K562 (cell line): ENCODE results near the gene UMODL1. TPM values are rescaled to one million over a fixed set of nuclear protein-coding genes. Genes with fewer than 3 reads are reported as not detected.

Experiments used
- ATAC-seq: fragments of 200-7000 bp; cut with Tn5 transposase; 3 replicates; pipeline ENCODE4 v1.9.1; 2020; ENCODE audit warnings: moderate library complexity
- BruUV-seq: library from RNA; stranded (reverse); fragments of 400-500 nt; replicated peaks from 2 replicates; lab custom pipeline; 2021; lab: Mats Ljungman, UMichigan
- CTCF ChIA-PET: fragments of 300-600 bp; formaldehyde crosslinking; extraction: SDS; loops from one replicate; lab custom pipeline; 2021; ENCODE audit warnings: low intra/inter-chr PET ratio; lab: Yijun Ruan, JAX
- POLR2A ChIA-PET: fragments of 300-600, 350-650 bp; sonication (Branson Sonifier 250); formaldehyde crosslinking; extraction: SDS; loops from one replicate; lab custom pipeline; 2021; ENCODE audit warnings: antibody characterized with exemption, inconsistent platforms; lab: Yijun Ruan, JAX
- DNase-seq, 4 experiments: peaks; one replicate each; pipeline versions ENCODE4 v3.0.0 to v3.0.0-alpha.2; 2011 to 2018; ENCODE audit warnings: low spot score in 3 of 4, mixed read lengths in 3 of 4; ENCODE audit errors: extremely low read depth in 1 of 4
- FAIRE-seq: peaks from 2 replicates; lab custom pipeline; 2011; peaks lifted over from hg19 to GRCh38; lab: Jason Lieb, UNC
- H2AFZ ChIP-seq: 2 replicates; pipeline ENCODE4 v1.6.0; 2011; ENCODE audit warnings: low read depth, low read length, control low read depth, inconsistent platforms
- H3K27ac ChIP-seq: fragments of 200-600 bp; 3 replicates; pipeline ENCODE4 v1.8.0; 2011; ENCODE audit warnings: low read depth, mild to moderate bottlenecking, control low read depth, inconsistent platforms, low read length, moderate library complexity, mixed read lengths; ENCODE audit errors: extremely low read depth
- H3K27me3 ChIP-seq, 2 experiments: fragments of 300-600 bp in 1 of 2; 2 replicates in 1 of 2; 3 replicates in 1 of 2; pipeline versions ENCODE4 v1.6.0 to v1.8.0; 2011; ENCODE audit warnings: inconsistent platforms in 2 of 2, low read length in 2 of 2, mild to moderate bottlenecking in 1 of 2, mixed read lengths in 1 of 2, moderate library complexity in 1 of 2; ENCODE audit not compliant: control insufficient read depth in 2 of 2, insufficient read depth in 2 of 2
- H3K36me3 ChIP-seq: fragments of 300-600 bp; 3 replicates; pipeline ENCODE4 v1.8.0; 2011; ENCODE audit warnings: mild to moderate bottlenecking, low read length, inconsistent platforms; ENCODE audit not compliant: control insufficient read depth, insufficient read depth
- H3K4me1 ChIP-seq, 2 experiments: fragments of 200-600 bp in 1 of 2; replicated peaks in 1 of 2; 2 replicates in 1 of 2; 3 replicates in 1 of 2; pipeline versions ENCODE4 v1.5.1 to v1.8.0; 2011; ENCODE audit warnings: inconsistent platforms in 2 of 2, low read length in 2 of 2, mild to moderate bottlenecking in 1 of 2, mixed read lengths in 1 of 2, moderate library complexity in 1 of 2; ENCODE audit not compliant: control insufficient read depth in 2 of 2, insufficient read depth in 2 of 2
- H3K4me2 ChIP-seq: 2 replicates; pipeline ENCODE4 v1.6.1; 2011; ENCODE audit warnings: low read length, control low read depth, inconsistent platforms, mixed read lengths; ENCODE audit not compliant: insufficient read depth
- H3K4me3 ChIP-seq: fragments of 200-600 bp; sonication (generic), shearing (Covaris generic); 2 replicates; pipeline ENCODE4 v1.5.1; 2016; ENCODE audit warnings: control low read depth, inconsistent platforms
- H3K79me2 ChIP-seq: fragments of 200-600 bp; 3 replicates; pipeline ENCODE4 v1.8.0; 2011; ENCODE audit warnings: low read length, inconsistent platforms; ENCODE audit not compliant: control insufficient read depth, insufficient read depth
- H3K9ac ChIP-seq, 2 experiments: 2 replicates each; pipeline versions ENCODE4 v1.6.0 to v1.6.1; 2011; ENCODE audit warnings: low read depth in 2 of 2, low read length in 2 of 2, control low read depth in 1 of 2, inconsistent platforms in 1 of 2, mild to moderate bottlenecking in 1 of 2, mixed read lengths in 1 of 2; ENCODE audit not compliant: insufficient read depth in 1 of 2
- H3K9me1 ChIP-seq: one replicate; pipeline ENCODE4 v1.6.0; 2011; ENCODE audit warnings: inconsistent platforms, mild to moderate bottlenecking, low read length, moderate library complexity; ENCODE audit not compliant: control insufficient read depth, insufficient read depth
- H3K9me3 ChIP-seq: replicated peaks from 2 replicates; pipeline ENCODE4 v1.5.1; 2011; ENCODE audit warnings: low read depth, low read length, inconsistent platforms; ENCODE audit not compliant: control insufficient read depth, insufficient read depth
- H4K20me1 ChIP-seq: replicated peaks from 2 replicates; pipeline ENCODE4 v1.6.1; 2011; ENCODE audit warnings: low read length, inconsistent platforms, mixed read lengths; ENCODE audit not compliant: control insufficient read depth, insufficient read depth
- HNRNPL ChIP-seq: fragments of 200-400 bp; formaldehyde crosslinking; IDR thresholded peaks from 2 replicates; pipeline ENCODE4 v1.6.1; 2017; ENCODE audit warnings: low read depth, mild to moderate bottlenecking, low read length
- MCM2 ChIP-seq: fragments of 450-650 bp; IDR thresholded peaks from 2 replicates; pipeline ENCODE4 v1.6.1; 2017; ENCODE audit warnings: low read depth, mild to moderate bottlenecking
- PPARD ChIP-seq: fragments of 250-450 bp; sonication (Bioruptor Pico); IDR thresholded peaks from 2 replicates; pipeline ENCODE4 v1.8.0; 2022; ENCODE audit warnings: inconsistent platforms, mild to moderate bottlenecking, moderate library complexity
- PTBP1 ChIP-seq: fragments of 200-400 bp; formaldehyde crosslinking; IDR thresholded peaks from 2 replicates; pipeline ENCODE4 v1.6.1; 2017; ENCODE audit warnings: low read depth, low read length
- PURB ChIP-seq: sonication (generic); formaldehyde crosslinking; IDR thresholded peaks from 2 replicates; pipeline ENCODE4 v1.9.0; 2021; ENCODE audit warnings: low read depth, mild to moderate bottlenecking, missing genetic modification reagents
- ZFP36 ChIP-seq: fragments of 150-350 bp; IDR thresholded peaks from 2 replicates; pipeline ENCODE4 v1.6.1; 2018; ENCODE audit warnings: low read length, low read depth; ENCODE audit not compliant: partially characterized antibody
- ZNF197 ChIP-seq: fragments of 200-800 bp; sonication (Bioruptor generic); IDR thresholded peaks from 2 replicates; pipeline ENCODE4 v1.6.1; 2016; ENCODE audit warnings: low read depth, missing genetic modification characterization, missing compliant biosample characterization
- ZNF785 ChIP-seq: fragments of 250-450 bp; sonication (Bioruptor Pico); IDR thresholded peaks from 2 replicates; pipeline ENCODE4 v1.4.0; 2020; ENCODE audit warnings: mild to moderate bottlenecking
- WGBS: fragments of 100-300 bp; shearing (Covaris generic); methylation state at CpG from one replicate; pipeline ENCODE4 v1.1.6; 2016; ENCODE audit warnings: low coverage, mixed read lengths; ENCODE audit not compliant: insufficient coverage; ENCODE audit errors: missing lambda C conversion rate; 5-methylcytosine and 5-hydroxymethylcytosine counted together
- in situ Hi-C: fragments of 300-500 bp; cut with MboI; formaldehyde crosslinking; loops from 4 replicates; pipeline ENCODE4 v1.15.0; 2018; ENCODE audit warnings: inconsistent platforms, mixed read lengths
- intact Hi-C: fragments of 100-400 bp; cut with micrococcal nuclease; formaldehyde crosslinking; loops from 2 replicates; pipeline ENCODE4 v1.14.2; 2022
- polyA plus RNA-seq, 8 experiments: library from polyadenylated mRNA; depleted of rRNA in 4 of 8; stranded (reverse) in 5 of 8; unstranded in 3 of 8; fragments of >200 nt; fragmentation: Nextera tagmentation in 2 of 8; fragmentation: Illumina TruSeq in 1 of 8; extraction: Ambion mirVana in 2 of 8; extraction: Trizol in 1 of 8; gene quantifications; 2 replicates each; pipeline versions ENCODE4 v1.2.1 to v1.2.3, GENCODE V29; 2011 to 2014; ENCODE audit warnings: inconsistent platforms in 1 of 8, missing spikeins in 1 of 8
- total RNA-seq, 7 experiments: library from RNA; depleted of rRNA in 6 of 7; stranded (reverse); fragments of >200 nt in 6 of 7; fragmentation: Illumina TruSeq in 2 of 7; extraction: Trizol in 2 of 7; gene quantifications; 2 replicates each; pipeline versions ENCODE4 v1.2.1 to v1.2.3, GENCODE V29; 2011 to 2021; ENCODE audit warnings: low replicate concordance in 1 of 7
- TF ChIP-seq, protein P1 (sequence below): fragments of 250-450 bp; sonication (Bioruptor Pico); IDR thresholded peaks from 2 replicates; pipeline ENCODE4 v1.4.0; 2020; ENCODE audit warnings: mild to moderate bottlenecking
- TF ChIP-seq, protein P2 (sequence below): fragments of 250-450 bp; sonication (Bioruptor Pico); IDR thresholded peaks from 2 replicates; pipeline ENCODE4 v1.5.0; 2021

The UMODL1 gene
- total and polyA plus RNA-seq, 9 of the 15 experiments (the other 6 are each of a cell fraction or from before 2014, with no cell fraction given) = not detected

DNA sequence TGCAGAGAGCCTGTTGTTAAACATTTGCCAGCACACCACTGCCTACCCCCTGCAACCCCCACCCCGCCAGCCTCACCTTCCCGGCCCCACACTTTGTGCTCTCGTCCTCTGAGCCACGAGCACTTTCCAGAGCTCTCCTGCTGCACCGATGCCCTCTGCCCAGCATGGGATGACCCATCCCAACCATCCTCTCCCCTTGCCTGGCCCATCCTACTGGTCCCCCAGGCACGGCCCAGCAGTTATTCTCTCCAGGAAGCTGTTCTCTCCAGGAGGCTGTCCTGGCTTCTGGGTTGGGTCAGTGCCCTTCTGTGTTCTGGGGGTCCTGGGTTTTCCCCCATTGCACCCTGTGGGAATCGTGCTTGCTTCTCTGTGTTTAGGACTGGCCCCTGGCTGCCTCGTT lies 87.7 kb downstream of the UMODL1 start:
- in situ Hi-C loops (loop anchor here (5.0 to 10.0 kb wide), 2 partner anchors 96 to 288 kb away; no protein-coding TSS in a partner anchor), intact Hi-C loops (loop anchor here (10.0 kb wide), 1 partner anchor 376 kb away; no protein-coding TSS in a partner anchor)
- FAIRE-seq (no peak), ATAC-seq (no peak), DNase-seq (no peak)
- Histone ChIP-seq H3K36me3 (no peaks in the 10 kb centered on the region), H3K9me3 (no peaks in the 10 kb centered on the region), H3K9ac (no peak overlapping the region), H3K4me3 (no peak overlapping the region), H3K4me2 (no peak overlapping the region), H3K27ac (no peak overlapping the region), H2AFZ (no peak overlapping the region), H3K9me1 (no peaks in the 10 kb centered on the region), H3K79me2 (no peaks in the 10 kb centered on the region), H3K27me3 (peaks cover 13 to 36% of the 10 kb centered on the region in 2 experiments; a peak in 4 of 5 replicates), H3K4me1 (no peaks in the 10 kb centered on the region), H4K20me1 (peaks cover 2% of the 10 kb centered on the region; the same call in 1 of the 2 replicates)
- ChIA-PET CTCF (no interaction called here), POLR2A (interaction anchor here (0.6 to 1.0 kb wide), 3 partner anchors 41 to 506 kb away, joined by 3 read pairs; no protein-coding TSS in a partner anchor)
- TF ChIP-seq HNRNPL (no peak), PPARD (CRISPR knock-in tag) (no peak)
- 2% methylated on average over 8 of the region's 8 CpGs for WGBS
- no TSS peak for BruUV-seq

DNA sequence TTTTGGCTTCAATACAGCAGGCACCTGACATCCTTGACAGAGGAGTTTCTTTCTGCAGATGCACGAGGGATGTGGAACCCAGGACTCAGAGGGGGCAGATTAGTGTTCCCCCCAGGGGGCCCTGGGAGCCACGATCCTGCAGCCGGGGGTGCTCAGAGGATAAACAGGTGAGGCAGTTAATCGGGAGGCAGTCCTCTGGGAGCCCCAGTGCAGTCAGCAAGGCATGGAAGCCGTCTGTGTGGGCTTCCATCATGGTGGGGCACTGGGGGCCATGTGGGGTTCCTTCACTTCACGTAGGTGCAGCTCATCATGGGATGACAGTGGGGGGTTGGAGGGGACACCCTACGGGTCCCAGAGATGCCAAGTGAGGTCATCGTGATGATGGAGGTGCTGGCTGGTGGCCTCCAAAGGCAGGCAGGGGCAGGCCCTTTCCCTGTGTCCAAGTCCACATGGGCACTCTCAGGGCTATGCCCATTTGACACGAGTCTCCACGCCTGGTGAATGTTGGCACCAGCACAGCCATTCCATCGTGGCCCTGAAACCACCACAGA lies 88.5 kb downstream of the UMODL1 start:
- WGBS = 0% methylated on average over 10 of the region's 11 CpGs

More for the DNA sequence above, 88.5 kb downstream of the UMODL1 start:
- FAIRE-seq (no peak), ATAC-seq (no peak), DNase-seq (no peak)
- peaks cover 12 to 28% of the 10 kb centered on the region in 2 experiments; a peak in 4 of 5 replicates for H3K27me3 ChIP-seq
- peaks cover 2% of the 10 kb centered on the region; the same call in 1 of the 2 replicates for H4K20me1 ChIP-seq
- CTCF ChIA-PET = no interaction called here
- H3K36me3 ChIP-seq = no peaks in the 10 kb centered on the region
- intact Hi-C loops (loop anchor here (10.0 kb wide), 1 partner anchor 375 kb away; no protein-coding TSS in a partner anchor), in situ Hi-C loops (loop anchor here (5.0 to 10.0 kb wide), 2 partner anchors 95 to 288 kb away; no protein-coding TSS in a partner anchor)
- POLR2A ChIA-PET = interaction anchor here (1.0 kb wide), 1 partner anchor 42 kb away, joined by 3 read pairs; no protein-coding TSS in a partner anchor
- H3K4me1 ChIP-seq = no peaks in the 10 kb centered on the region
- H3K27ac ChIP-seq = no peak overlapping the region
- H3K9ac ChIP-seq = no peak overlapping the region
- no peaks in the 10 kb centered on the region for H3K9me1 ChIP-seq
- H3K4me2 ChIP-seq = no peak overlapping the region
- no peaks in the 10 kb centered on the region for H3K79me2 ChIP-seq
- BruUV-seq = no TSS peak
- no peak overlapping the region for H2AFZ ChIP-seq
- H3K4me3 ChIP-seq = no peak overlapping the region
- TF ChIP-seq, protein P1, sequence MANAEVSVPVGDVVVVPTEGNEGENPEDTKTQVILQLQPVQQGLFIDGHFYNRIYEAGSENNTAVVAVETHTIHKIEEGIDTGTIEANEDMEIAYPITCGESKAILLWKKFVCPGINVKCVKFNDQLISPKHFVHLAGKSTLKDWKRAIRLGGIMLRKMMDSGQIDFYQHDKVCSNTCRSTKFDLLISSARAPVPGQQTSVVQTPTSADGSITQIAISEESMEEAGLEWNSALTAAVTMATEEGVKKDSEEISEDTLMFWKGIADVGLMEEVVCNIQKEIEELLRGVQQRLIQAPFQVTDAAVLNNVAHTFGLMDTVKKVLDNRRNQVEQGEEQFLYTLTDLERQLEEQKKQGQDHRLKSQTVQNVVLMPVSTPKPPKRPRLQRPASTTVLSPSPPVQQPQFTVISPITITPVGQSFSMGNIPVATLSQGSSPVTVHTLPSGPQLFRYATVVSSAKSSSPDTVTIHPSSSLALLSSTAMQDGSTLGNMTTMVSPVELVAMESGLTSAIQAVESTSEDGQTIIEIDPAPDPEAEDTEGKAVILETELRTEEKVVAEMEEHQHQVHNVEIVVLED = no peak
- TF ChIP-seq MCM2 = no peak
- no peak for TF ChIP-seq ZNF785 (CRISPR knock-in tag)
- TF ChIP-seq ZNF197 = no peak
- TF ChIP-seq, protein P2, sequence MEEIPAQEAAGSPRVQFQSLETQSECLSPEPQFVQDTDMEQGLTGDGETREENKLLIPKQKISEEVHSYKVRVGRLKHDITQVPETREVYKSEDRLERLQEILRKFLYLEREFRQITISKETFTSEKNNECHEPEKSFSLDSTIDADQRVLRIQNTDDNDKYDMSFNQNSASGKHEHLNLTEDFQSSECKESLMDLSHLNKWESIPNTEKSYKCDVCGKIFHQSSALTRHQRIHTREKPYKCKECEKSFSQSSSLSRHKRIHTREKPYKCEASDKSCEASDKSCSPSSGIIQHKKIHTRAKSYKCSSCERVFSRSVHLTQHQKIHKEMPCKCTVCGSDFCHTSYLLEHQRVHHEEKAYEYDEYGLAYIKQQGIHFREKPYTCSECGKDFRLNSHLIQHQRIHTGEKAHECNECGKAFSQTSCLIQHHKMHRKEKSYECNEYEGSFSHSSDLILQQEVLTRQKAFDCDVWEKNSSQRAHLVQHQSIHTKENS (CRISPR knock-in tag) = no peak
- TF ChIP-seq ZFP36 = no peak
- TF ChIP-seq PURB (CRISPR knock-in tag) = no peak
- TF ChIP-seq PTBP1 = no peak
- no peaks in the 10 kb centered on the region for H3K9me3 ChIP-seq
